T-helper 9 cell (primary cell): ENCODE results near the gene TMX4.
"Not testable (repeated sequence)": the region's sequence is repeated elsewhere in the genome, so short reads cannot be mapped to it uniquely, and the experiment has no call there.

Experiments used
- DNase-seq: peaks from one replicate; pipeline ENCODE4 v3.0.0-alpha.2; 2020

TMX4 gene

GRCh38 chr20:7966176-7966575 is 53.4 kb downstream of the TMX4 start:
- DNase-seq, result no peak

GRCh38 chr20:7959484-7959883 is 60.1 kb downstream of the TMX4 start:
- no peak for DNase-seq

GRCh38 chr20:7956561-7956960 is 63.0 kb downstream of the TMX4 start:
- DNase-seq, result not testable (repeated sequence)

DNA sequence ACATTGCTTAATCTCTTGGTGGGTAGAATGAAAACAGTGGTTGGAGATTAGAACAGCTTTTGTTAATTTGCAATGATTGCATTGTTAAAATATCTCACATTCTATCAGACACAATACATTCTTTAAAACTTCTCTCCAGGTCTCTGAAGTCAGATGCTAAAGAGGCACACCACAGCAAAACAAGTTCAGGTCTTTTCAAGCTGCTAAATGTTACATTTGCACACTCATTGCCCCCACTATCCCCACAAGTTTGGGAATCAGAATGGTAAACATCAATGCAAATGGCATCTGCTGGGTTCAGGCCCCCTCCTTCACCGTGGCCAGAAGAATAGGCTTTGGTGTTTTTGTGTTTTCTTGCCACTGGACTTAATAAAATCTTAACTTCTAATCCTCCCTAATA is 69.2 kb downstream of the TMX4 start:
- DNase-seq, result no peak

GRCh38 chr20:7943891-7944290 is 75.7 kb downstream of the TMX4 start:
- DNase-seq, result no peak

DNA sequence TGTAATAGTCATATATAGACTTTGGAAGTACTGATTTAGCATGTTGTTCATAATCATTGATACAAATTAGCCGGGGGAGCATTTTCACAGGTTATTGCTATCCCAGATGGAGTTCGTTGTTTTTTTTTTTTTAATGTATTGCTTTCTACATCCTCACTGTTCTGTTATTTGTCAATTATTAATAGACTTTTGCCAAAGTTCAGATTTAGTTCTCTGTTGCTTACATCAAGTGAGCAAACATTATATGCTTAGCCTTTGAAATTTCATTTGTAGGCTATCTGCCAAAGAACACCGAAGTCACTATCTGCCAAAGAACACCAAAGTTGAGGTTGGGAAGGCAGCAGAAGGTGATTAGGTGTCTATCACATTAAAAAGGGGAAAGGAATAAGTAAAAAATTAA is 79.2 kb downstream of the TMX4 start, which contains the start of gene HAO1:
Gene HAO1, minus strand, starts transcription at position 118 of the 400 bp plus-strand sequence. Its CDS starts 36 bp downstream, at position 82.
- DNase-seq, result no peak

DNA sequence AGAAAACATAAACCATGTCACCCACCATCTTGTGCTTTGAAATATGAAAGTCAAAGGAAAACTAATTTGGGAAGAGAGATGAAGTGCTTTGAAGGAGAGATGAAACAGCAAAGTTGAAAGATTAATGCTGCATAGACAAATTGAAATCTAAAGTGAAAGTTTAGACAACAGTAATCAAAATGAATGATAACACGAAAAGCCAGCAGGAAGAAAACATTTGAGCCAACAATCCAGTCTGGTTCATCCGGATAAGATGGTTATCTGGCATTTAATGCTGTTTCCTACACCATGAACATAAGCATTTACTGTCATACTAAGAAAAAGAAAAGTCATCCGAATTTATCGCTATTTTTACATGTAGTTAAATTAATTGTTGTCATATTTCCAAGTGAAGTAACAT is 79.9 kb downstream of the TMX4 start:
- no peak for DNase-seq

DNA sequence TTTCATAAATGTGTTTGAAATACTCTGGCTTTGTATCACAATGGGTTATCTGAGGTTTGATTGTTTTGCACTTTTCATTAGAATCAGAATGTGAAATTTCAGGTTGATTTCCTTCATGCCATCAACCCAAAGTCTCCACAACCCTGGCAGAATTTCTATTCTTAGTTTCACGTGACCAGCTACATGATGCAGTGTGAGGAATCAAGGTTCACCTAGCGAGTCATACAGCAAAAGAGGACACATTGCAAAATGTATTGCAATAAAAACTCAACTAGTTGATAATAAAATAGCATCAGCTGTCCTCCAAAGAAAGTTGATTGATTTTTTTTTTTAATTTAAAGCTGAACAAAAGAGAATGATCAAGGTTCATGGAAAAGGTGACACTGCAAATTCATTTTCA is 81.5 kb downstream of the TMX4 start:
- DNase-seq, result no peak

DNA sequence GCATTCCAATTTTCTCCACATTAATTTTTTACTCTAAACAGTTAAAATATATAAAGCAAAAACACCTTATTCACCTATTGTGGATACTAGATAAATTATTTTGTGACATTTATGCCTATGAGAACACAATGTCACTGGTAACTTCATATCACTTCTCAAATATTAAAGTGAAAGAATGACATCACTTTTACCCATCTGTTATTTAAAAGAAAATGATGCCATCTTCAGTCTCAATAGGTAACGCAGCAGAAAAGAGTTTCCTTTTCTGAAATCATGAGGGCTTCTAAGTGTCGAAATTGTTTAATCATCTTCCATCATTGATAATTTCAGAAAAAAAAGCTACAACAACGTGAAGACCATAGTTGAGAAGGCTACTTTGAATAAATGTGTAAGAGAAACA is 82.2 kb downstream of the TMX4 start:
- no peak for DNase-seq

DNA sequence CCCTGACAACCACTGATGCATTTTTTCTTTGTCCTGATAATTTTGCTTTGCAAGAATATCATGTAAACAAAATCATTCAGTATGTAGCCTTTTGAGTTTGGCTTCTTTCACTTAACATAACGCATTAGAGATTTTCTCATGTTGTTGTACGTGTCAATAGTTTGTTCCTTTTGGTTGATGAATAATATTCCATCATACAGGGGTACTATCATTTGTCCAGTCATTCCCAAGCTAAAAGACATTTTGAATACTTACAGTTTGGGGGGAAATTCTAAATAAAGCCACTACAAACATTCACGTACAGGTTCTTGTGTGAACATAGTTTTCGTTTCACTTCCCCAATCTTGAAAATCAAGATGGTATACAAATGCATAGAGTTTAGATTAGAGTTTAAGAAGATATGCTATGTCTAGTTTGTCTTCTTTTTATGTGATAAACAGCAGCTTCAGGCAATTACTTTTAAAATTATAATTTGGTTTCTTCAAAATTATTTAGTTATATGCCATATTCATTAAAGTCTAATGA is 84.5 kb downstream of the TMX4 start:
- no peak for DNase-seq

- DNase-seq, result no peak
Observed at GRCh38 chr20:7933346-7933745, 86.2 kb downstream of the TMX4 start.

DNA sequence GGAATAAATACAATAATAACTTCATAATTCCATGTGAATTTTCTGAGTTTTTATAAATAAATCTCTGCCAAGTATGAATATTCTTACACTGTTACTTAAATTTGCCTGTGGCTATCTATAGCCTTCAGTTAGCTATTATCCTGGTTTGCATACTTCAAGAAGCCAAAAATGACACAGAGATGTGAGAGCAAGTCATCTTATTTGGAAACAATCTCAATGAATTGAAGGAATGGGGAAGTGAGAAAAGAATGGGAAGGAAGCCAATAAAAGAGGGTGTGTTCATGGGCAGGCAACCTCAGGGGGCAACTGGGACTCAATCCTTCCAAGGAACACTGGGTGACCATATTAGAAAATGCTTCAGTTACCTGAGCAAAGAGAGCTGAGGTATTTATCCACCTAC is 89.2 kb downstream of the TMX4 start:
- no peak for DNase-seq
